Stimulated activated CD4-positive, alpha-beta T cell treated with anti-CD3 and anti-CD28 coated beads, Interleukin-2, amount 100 ng/mL, for 4 hours (primary cell): ENCODE results near the gene SMOC2.

Source experiments
- DNase-seq: peaks from one replicate; pipeline ENCODE4 v3.0.0-alpha.2; 2020; ENCODE audit warnings: low read depth

SMOC2 gene

GRCh38 chr6:168711049-168711640 is 270.2 kb downstream of the SMOC2 start:
- no peak for DNase-seq

- no peak for DNase-seq
These were observed 270.8 kb downstream of the SMOC2 start for GRCh38 chr6:168711666-168712300.

- DNase-seq: no peak
These were observed 272.0 kb downstream of the SMOC2 start for GRCh38 chr6:168712993-168713392.

GRCh38 chr6:168713839-168714238 is 272.9 kb downstream of the SMOC2 start:
- no peak for DNase-seq

- DNase-seq: no peak
These were observed 273.7 kb downstream of the SMOC2 start for GRCh38 chr6:168714547-168715260.

- no peak for DNase-seq
These were observed 274.9 kb downstream of the SMOC2 start for GRCh38 chr6:168715643-168716481.

GRCh38 chr6:168716581-168716980 is 275.6 kb downstream of the SMOC2 start:
- no peak for DNase-seq

- DNase-seq: no peak
These were observed 276.5 kb downstream of the SMOC2 start for GRCh38 chr6:168717491-168717890.
